Activated naive CD8-positive, alpha-beta T cell (primary cell): Measurements from ENCODE around the gene EP400.

ENCODE experiments used
- H3K27ac Mint-ChIP-seq: one replicate; pipeline ENCODE4 v1.8.0; 2021; ENCODE audit warnings: mixed read lengths
- H3K27me3 Mint-ChIP-seq: one replicate; pipeline ENCODE4 v1.8.0; 2021; ENCODE audit warnings: mixed read lengths
- H3K36me3 Mint-ChIP-seq: one replicate; pipeline ENCODE4 v1.8.0; 2021; ENCODE audit warnings: mixed read lengths
- H3K4me1 Mint-ChIP-seq: one replicate; pipeline ENCODE4 v1.8.0; 2021; ENCODE audit warnings: low read depth, mixed read lengths
- H3K4me3 Mint-ChIP-seq: one replicate; pipeline ENCODE4 v1.8.0; 2021; ENCODE audit warnings: mild to moderate bottlenecking, mixed read lengths
- H3K9me3 Mint-ChIP-seq: one replicate; pipeline ENCODE4 v1.8.0; 2021; ENCODE audit warnings: low read depth, mixed read lengths

The EP400 gene

DNA sequence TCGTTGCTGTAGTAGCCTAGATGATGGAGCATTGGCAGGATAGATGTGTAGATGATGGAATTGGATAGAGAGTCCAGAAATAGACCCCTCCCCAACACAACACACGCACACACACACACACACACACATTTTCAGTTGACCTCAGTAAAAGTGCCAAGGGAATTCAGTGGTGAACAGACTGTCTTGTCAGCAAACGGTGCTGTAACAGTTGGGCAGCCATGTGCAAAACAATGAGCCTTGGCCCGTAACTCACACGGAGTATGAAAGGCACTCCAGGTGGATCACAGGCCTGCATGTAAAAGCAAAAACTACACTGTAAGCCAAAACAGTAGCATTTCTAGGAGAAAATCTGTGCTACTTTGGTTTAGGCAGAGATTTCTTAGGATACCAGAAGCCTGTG lies 106.6 kb downstream of the EP400 start:
- no peaks in the 10 kb centered on the region for H3K27me3 Mint-ChIP-seq
- H3K36me3 Mint-ChIP-seq = peaks cover 10% of the 10 kb centered on the region
- H3K9me3 Mint-ChIP-seq = no peaks in the 10 kb centered on the region
- no peak overlapping the region for H3K4me3 Mint-ChIP-seq
- no peaks in the 10 kb centered on the region for H3K4me1 Mint-ChIP-seq
- no peak overlapping the region for H3K27ac Mint-ChIP-seq

DNA sequence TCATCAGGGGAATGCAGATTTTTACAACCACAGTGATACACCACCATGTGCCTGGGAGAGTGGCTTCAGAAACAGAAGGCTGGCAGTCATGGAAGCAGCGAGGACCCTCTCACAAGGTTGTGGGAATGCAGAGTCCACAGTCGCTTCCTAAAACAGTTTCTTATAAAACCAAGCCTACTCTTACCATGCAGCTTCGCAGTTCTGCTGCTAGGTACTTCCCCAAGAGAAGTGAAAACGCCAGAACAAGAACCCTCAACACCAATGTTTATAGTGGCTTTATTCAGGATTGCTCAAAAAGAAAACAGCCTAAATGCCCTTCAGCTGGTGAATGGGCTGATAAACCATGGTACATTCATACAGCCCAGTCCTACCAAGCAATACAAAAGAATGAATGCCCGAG lies 107.2 kb downstream of the EP400 start:
- no peaks in the 10 kb centered on the region for H3K9me3 Mint-ChIP-seq
- H3K36me3 Mint-ChIP-seq = peaks cover 10% of the 10 kb centered on the region
- no peaks in the 10 kb centered on the region for H3K4me1 Mint-ChIP-seq
- no peak overlapping the region for H3K27ac Mint-ChIP-seq
- H3K4me3 Mint-ChIP-seq = no peak overlapping the region
- H3K27me3 Mint-ChIP-seq = no peaks in the 10 kb centered on the region

DNA sequence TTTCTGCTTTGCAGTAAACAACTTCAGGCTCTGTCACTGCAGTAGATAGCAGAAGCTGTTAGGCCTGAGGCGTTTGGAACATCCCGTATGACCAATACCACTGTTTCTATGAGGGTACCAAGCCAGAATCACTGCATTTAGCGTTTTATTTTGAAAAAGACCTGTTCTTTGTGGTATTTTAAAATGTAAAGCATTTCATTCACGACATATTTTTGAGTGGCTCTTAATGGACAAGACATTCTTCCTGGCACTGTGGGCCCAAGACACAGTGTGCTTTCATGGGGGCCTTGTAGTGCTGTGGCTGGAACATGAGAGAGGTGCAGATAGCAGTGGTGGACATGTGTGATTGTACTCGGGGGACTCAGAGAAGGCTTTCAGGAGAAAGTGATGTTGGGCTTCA lies 107.9 kb downstream of the EP400 start:
- Mint-ChIP-seq H3K36me3 (peaks cover 10% of the 10 kb centered on the region), H3K27ac (no peak overlapping the region), H3K4me3 (no peak overlapping the region), H3K4me1 (peaks cover 1% of the 10 kb centered on the region), H3K9me3 (no peaks in the 10 kb centered on the region), H3K27me3 (no peaks in the 10 kb centered on the region)

DNA sequence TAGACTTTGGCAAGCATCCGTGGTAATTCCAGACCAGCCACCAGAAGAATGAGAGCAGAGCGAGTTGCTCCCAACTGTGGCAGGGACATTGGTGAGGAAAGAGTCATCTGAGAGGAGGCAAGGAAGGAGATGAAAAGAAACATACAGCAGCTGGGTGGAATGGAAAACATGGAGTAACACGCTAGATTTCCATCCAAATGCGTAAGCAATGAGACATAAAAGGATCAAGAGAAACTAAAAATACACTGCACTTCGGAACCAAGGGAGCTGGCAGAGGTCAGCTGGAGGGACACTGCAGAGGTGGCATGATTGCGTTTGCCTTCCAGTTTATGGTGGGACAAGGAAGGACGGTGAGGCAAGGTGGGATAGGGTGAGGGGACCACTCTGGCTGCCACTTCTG lies 111.5 kb downstream of the EP400 start:
- Mint-ChIP-seq H3K27me3 (no peaks in the 10 kb centered on the region), H3K27ac (no peak overlapping the region), H3K4me1 (peaks cover 21% of the 10 kb centered on the region), H3K36me3 (peaks cover 16% of the 10 kb centered on the region), H3K9me3 (no peaks in the 10 kb centered on the region), H3K4me3 (no peak overlapping the region)

DNA sequence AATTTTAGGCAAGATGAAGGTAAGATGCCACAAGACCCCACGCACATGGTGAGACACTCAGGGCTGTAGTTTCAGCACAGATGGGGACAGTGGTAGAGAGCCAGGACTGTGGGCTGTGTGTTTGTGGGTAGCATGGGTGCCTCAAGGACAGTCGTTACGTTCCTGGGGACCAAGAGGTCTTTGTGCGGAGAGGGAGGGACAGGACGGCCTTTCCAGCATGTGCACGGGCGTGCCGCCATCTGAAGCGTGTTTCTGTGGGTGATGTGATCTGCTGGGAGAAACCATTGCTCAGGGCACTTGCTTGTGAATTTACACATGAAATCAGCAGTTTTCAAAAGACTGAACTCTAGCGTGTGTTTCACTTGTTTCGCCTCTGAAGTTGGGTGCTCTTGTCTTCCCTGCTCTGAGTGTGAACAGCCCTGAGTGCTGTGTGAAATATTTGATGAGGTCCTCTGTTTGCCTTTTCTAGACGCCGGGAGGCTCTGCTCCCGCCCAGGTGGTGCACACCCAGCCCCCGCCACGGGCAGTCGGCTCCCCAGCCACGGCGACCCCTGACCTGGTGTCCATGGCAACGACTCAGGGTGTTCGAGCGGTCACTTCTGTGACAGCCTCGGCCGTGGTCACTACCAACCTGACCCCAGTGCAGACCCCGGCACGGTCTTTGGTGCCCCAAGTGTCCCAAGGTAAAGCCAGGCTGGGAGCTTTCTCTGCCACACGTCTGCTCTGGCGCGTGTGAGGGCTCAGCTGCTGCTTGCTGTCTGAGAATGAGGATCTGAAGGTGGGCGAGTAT lies 112.1 kb downstream of the EP400 start:
- Mint-ChIP-seq H3K4me1 (peaks cover 28% of the 10 kb centered on the region), H3K27me3 (no peaks in the 10 kb centered on the region), H3K27ac (no peak overlapping the region), H3K4me3 (no peak overlapping the region), H3K9me3 (no peaks in the 10 kb centered on the region), H3K36me3 (peaks cover 20% of the 10 kb centered on the region)

DNA sequence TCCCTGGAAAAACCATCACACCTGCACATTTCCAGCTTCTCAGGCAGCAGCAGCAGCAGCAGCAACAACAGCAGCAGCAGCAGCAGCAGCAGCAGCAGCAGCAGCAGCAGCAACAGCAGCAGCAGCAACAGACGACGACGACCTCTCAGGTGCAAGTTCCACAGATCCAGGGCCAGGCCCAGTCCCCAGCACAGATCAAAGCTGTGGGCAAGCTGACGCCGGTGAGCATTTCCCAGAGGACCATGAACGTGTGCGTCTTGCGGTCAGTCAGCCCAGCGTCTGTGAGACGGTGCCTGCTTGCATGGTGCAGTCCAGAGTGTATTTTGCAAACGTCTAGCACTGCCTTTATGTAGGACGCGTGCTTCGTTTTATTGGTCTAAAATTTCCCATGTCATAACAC lies 112.7 kb downstream of the EP400 start:
- no peak overlapping the region for H3K4me3 Mint-ChIP-seq
- peaks cover 20% of the 10 kb centered on the region for H3K36me3 Mint-ChIP-seq
- H3K4me1 Mint-ChIP-seq = peaks cover 31% of the 10 kb centered on the region
- H3K27me3 Mint-ChIP-seq = no peaks in the 10 kb centered on the region
- no peak overlapping the region for H3K27ac Mint-ChIP-seq
- no peaks in the 10 kb centered on the region for H3K9me3 Mint-ChIP-seq

DNA sequence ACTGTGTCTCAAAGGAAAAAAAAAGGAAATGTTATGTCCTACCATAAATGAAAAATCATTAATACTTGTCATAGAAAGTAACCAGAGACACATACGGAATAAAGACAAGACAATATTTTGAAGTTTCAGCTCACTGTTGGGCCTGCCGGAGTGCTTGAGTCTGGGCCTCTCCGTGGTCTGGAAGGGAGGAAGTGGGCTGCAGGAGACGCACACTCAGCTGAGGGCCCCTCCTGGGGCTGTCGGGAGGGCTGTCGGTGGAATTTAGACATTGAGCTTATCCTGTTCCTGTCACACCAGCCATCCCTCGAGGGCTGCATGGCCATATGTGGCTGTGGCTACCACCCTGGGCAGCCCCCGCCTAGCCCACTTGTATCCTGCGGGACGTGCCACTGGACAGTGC lies 113.7 kb downstream of the EP400 start:
- H3K9me3 Mint-ChIP-seq = no peaks in the 10 kb centered on the region
- no peak overlapping the region for H3K4me3 Mint-ChIP-seq
- no peak overlapping the region for H3K27ac Mint-ChIP-seq
- H3K36me3 Mint-ChIP-seq = peaks cover 16% of the 10 kb centered on the region
- no peaks in the 10 kb centered on the region for H3K27me3 Mint-ChIP-seq
- peaks cover 31% of the 10 kb centered on the region for H3K4me1 Mint-ChIP-seq

DNA sequence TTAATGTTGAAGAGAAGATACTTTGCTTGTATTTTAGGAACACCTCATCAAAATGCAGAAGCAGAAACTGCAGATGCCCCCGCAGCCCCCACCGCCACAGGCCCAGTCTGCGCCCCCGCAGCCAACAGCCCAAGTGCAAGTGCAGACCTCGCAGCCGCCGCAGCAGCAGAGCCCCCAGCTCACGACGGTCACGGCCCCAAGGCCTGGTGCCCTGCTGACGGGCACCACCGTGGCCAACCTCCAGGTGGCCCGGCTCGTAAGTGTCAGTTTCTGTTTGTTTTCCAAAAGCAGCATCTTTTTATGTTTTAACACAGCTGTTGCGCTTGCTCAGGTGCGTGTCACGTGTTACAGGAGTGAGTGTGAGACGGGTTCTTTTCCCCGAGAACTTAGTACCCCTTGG lies 114.9 kb downstream of the EP400 start:
- Mint-ChIP-seq H3K27ac (no peak overlapping the region), H3K27me3 (no peaks in the 10 kb centered on the region), H3K4me3 (no peak overlapping the region), H3K36me3 (peaks cover 16% of the 10 kb centered on the region), H3K9me3 (no peaks in the 10 kb centered on the region), H3K4me1 (peaks cover 31% of the 10 kb centered on the region)

DNA sequence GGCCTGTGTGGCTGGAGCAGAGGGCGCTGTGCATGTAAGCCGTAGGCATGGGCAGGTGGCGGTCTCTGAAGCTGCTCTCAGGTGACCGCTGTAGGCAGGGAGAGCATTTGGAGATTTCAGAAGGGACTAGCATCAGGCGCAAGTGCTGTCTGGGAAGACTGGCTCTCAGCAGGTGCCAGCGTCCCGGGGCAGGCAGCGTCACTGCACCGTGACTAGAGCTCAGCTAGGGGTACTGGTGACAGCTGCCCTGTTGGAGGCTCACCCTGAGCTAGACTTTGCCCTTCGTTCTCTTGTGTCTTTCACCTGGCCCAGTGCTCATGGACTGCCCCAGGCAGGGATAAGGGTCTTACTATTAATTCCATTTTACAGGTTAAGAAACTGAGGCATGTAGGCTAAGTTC lies 115.5 kb downstream of the EP400 start:
- Mint-ChIP-seq H3K4me1 (peaks cover 31% of the 10 kb centered on the region), H3K27me3 (no peaks in the 10 kb centered on the region), H3K4me3 (no peak overlapping the region), H3K36me3 (peaks cover 16% of the 10 kb centered on the region), H3K9me3 (no peaks in the 10 kb centered on the region), H3K27ac (no peak overlapping the region)

DNA sequence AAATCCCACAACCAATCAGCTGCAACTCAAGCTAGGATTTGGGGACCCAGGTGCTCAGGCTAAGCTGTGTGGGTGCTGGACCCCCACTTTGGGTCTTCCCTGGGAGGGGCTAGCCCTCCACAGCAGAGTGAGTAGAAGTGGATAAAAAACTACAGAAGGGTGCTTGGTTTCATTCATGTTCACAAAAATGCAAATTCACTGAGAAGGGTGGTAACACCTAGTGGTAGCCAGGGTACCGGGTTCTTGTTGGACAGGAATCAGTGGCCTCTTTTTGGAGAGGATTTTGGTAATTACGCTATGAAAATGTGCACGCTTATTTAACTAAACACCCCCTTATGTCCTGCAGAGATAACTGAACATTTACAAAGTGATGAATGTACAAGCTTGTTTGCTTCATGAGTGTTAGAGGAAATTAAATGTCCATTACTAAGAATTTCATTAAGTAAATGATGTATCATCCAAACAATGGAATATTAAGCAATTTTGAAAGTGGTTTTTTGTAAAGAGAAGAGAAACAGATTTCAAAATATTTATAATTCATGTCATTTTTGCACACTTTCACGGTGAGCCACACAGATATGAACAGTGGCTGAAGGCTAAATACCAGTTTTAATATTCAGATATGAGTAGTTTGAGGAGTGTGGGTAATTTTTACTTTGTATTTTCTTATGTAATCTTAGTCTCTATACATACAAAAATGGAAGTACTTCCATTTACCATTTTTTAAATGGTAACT lies 116.0 kb downstream of the EP400 start:
- Mint-ChIP-seq H3K27ac (peak overlapping the region; percentile 86), H3K27me3 (no peaks in the 10 kb centered on the region), H3K36me3 (peaks cover 16% of the 10 kb centered on the region), H3K4me1 (peaks cover 31% of the 10 kb centered on the region), H3K4me3 (peak overlapping the region; percentile 78), H3K9me3 (no peaks in the 10 kb centered on the region)

DNA sequence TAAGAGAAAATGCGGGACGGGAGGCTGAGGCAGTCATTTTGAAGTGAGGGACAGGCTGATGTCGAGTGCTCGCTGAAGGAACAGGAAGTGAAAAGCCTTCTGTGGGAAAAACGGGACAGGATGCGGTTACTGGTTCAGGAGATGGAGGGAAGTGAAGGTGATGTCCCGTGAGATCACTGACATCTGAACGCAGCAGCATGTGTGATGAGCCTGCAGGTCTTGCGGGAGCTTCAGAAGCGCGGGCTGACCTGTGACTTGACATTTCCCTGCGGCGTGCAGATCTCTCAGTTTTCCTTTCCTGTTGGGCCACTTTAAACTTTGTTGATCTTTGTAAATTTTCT lies 116.6 kb downstream of the EP400 start:
- Mint-ChIP-seq H3K9me3 (no peaks in the 10 kb centered on the region), H3K4me3 (peak overlapping the region; percentile 78), H3K36me3 (peaks cover 11% of the 10 kb centered on the region), H3K4me1 (peaks cover 31% of the 10 kb centered on the region), H3K27ac (peak overlapping the region; percentile 86), H3K27me3 (no peaks in the 10 kb centered on the region)

DNA sequence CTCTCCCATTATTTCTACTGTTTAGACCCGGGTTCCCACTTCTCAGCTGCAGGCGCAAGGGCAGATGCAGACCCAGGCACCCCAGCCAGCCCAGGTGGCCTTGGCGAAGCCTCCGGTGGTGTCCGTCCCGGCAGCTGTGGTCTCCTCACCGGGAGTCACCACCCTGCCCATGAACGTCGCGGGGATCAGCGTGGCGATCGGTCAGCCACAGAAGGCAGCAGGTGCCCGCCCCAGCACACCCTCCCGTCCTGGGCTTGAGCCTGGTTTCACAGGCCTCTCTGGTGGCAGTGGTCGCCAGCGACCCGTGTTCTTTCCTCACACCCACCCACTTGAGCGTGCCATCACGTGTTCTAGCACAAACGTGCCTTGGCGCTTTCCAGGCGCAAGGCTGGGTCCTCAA lies 117.0 kb downstream of the EP400 start:
- peaks cover 31% of the 10 kb centered on the region for H3K4me1 Mint-ChIP-seq
- peak overlapping the region; percentile 86 for H3K27ac Mint-ChIP-seq
- H3K9me3 Mint-ChIP-seq = no peaks in the 10 kb centered on the region
- peak overlapping the region; percentile 78 for H3K4me3 Mint-ChIP-seq
- H3K36me3 Mint-ChIP-seq = peaks cover 10% of the 10 kb centered on the region
- H3K27me3 Mint-ChIP-seq = no peaks in the 10 kb centered on the region

DNA sequence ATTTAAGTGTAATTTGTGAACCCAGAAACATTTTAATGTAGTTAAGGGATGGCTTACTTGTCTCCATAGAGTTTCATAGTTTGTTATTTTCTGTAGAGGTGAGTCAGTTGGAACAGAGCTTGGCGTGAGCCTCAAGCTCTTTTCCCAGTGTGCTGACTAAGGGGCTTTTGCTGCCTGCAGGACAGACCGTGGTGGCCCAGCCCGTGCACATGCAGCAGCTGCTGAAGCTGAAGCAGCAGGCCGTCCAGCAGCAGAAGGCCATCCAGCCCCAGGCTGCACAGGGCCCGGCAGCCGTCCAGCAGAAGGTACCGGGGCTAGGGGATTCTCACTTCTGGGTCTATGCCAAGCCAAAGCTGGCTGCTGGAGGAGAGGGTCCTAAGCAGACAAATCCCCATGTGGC lies 117.4 kb downstream of the EP400 start:
- H3K27ac Mint-ChIP-seq = no peak overlapping the region
- H3K4me3 Mint-ChIP-seq = no peak overlapping the region
- no peaks in the 10 kb centered on the region for H3K27me3 Mint-ChIP-seq
- H3K4me1 Mint-ChIP-seq = peaks cover 31% of the 10 kb centered on the region
- no peaks in the 10 kb centered on the region for H3K9me3 Mint-ChIP-seq
- H3K36me3 Mint-ChIP-seq = peaks cover 10% of the 10 kb centered on the region

DNA sequence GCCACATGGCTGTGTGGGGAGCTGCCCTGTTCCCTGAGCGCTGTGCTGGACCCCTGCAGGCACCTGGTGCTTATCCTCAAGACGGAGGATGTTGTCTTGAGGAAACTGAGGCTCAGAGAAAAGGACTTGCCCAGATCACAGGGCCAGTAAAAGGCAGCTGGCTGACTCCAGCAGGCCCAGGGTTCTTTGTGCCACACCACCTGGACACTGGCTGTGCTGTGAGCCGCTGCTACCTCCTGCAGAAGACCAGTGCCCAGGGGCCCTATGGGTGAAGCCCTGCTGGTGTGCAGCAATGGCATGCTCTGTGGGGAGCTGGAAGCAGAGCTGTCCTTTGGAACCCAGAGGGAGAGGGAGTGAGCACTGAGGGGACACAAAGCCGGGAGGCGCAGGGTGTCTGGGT lies 118.5 kb downstream of the EP400 start:
- H3K36me3 Mint-ChIP-seq = peaks cover 10% of the 10 kb centered on the region
- H3K27ac Mint-ChIP-seq = no peak overlapping the region
- H3K4me3 Mint-ChIP-seq = no peak overlapping the region
- H3K9me3 Mint-ChIP-seq = no peaks in the 10 kb centered on the region
- peaks cover 25% of the 10 kb centered on the region for H3K4me1 Mint-ChIP-seq
- H3K27me3 Mint-ChIP-seq = no peaks in the 10 kb centered on the region

DNA sequence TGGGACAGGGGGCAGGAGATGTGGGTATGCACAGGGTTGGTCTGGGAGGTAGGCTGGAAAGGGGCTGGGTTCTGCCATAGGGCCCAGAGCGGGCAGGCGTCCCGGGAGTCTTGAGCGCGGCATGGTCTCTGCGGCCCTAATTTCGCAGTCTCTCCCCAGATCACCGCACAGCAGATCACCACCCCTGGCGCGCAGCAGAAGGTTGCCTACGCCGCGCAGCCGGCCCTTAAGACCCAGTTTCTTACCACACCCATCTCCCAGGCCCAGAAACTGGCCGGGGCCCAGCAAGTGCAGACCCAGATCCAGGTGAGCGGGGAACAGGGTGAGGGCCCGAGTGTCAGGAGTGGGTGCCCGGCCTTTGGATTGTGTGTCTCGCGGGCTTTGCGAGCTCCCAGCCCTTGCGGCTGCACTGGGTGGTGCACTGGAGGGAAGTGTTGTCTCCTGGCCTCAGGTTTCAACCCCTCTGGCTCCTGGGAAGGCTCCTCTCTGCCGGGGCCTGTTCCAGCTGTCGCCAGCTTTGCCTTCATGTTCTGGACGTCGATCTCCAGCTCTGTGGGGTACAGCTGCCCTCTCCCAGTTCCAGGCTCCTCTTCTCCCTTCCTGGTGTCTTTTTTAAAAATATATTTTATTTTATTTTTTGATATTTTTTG lies 119.7 kb downstream of the EP400 start:
- peaks cover 18% of the 10 kb centered on the region for H3K4me1 Mint-ChIP-seq
- H3K27me3 Mint-ChIP-seq = no peaks in the 10 kb centered on the region
- no peaks in the 10 kb centered on the region for H3K9me3 Mint-ChIP-seq
- H3K36me3 Mint-ChIP-seq = peaks cover 8% of the 10 kb centered on the region
- H3K27ac Mint-ChIP-seq = no peak overlapping the region
- no peak overlapping the region for H3K4me3 Mint-ChIP-seq
